Smooth muscle cell of the umbilical artery (primary cell): ENCODE data around the gene MRPS31. TPM values are rescaled to one million over a fixed set of nuclear protein-coding genes. Genes with fewer than 3 reads are reported as not detected.

ENCODE experiments used
- total RNA-seq: library from RNA; depleted of rRNA; stranded (reverse); fragments of >200 nt; gene quantifications from 2 replicates; pipeline ENCODE4 v1.2.3, GENCODE V29; 2014

Gene MRPS31
- total RNA-seq, result 13.4 and 19.7 TPM in 2 replicates

GRCh38 chr13:40770934-40771618, at the start of gene MRPS31:
Gene MRPS31 (minus strand): TSS chr13:40771190. CDS start chr13:40771136, 54 bp downstream.

GRCh38 chr13:40789275-40790153, 18.5 kb upstream of the MRPS31 start, which contains the start of gene SLC25A15:
Gene SLC25A15 (plus strand): TSS chr13:40789611. CDS start chr13:40793227, 3,616 bp downstream.

Other genes with a start within 250 kb of the MRPS31 start
- 5.0 and 6.6 TPM in 2 replicates for gene FOXO1, start 104.5 kb downstream of the MRPS31 start, total RNA-seq
- 22.6 and 24.3 TPM in 2 replicates for gene SLC25A15, start 18.4 kb upstream of the MRPS31 start, total RNA-seq
- 38.7 and 41.6 TPM in 2 replicates for gene ELF1, start 248.1 kb upstream of the MRPS31 start, total RNA-seq